ENCODE data around the gene EHBP1. TPM values are rescaled to one million over a fixed set of nuclear protein-coding genes. Genes with fewer than 3 reads are reported as not detected.

Gene EHBP1
- total RNA-seq, 2 experiments from 2014 or later = 21.4 to 22.3 TPM

DNA sequence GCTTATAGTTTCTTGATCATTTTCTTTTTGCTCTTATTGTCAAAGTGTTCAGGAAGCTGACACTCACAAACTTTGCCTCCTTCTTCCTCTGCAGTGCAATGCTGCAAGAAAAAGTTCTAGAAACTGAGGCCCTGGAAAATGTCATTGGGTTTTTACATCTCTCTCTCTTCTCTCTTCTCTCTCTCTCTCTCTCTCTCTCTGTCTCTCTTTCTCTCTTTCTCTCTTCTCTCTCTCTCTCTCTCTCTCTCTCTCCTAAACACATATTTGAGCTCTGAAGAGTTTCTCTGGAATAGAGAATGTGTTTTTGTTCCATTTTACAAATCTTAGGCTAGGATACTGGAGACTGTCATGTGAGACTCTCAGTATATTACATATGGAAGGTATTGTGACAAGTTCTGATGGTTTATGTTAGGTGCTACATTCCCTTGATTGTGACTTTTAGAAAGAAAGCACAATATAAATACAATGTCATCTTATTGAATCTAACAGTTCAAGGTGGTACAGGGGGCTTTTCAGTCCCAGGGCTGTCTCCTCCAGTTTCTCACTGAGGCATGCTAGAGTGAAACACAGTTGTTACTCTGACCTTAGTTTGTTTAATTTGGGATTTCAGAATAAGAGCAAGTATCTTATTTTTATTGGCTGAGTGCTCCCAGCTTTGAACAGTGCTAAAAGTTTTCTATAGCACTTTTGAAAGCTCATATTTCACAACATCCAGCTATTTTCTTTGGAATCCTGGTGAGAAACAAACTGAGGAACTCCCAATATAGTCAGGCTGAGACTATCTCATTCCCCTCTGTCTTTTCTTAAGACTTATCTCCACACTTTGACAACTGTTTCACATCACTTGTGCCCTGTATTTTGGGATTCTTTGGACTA is 41.4 kb upstream of the EHBP1 start:
- CTCF ChIA-PET = no interaction called here
- Mint-ChIP-seq H3K27ac (no peak overlapping the region), H3K36me3 (ENCODE audit: low read depth) (no peaks in the 10 kb centered on the region), H3K4me3 (no peak overlapping the region), H3K27me3 (no peaks in the 10 kb centered on the region), H3K4me1 (ENCODE audit: low read depth) (no peaks in the 10 kb centered on the region), H3K9me3 (no peaks in the 10 kb centered on the region)
- no peak for ATAC-seq (ENCODE audit: poor library complexity)
- intact Hi-C loops (cut with DNase I, micrococcal nuclease) = no loop called here
- no peak for DNase-seq
- Histone ChIP-seq H3K27ac (ENCODE audit: low read depth in 1 of 2, low read length in 2 of 2) (no peak overlapping the region), H3K9me3 (ENCODE audit: control insufficient read depth in 1 of 2, insufficient read depth in 1 of 2, low read length in 2 of 2) (no peaks in the 10 kb centered on the region), H3K27me3 (ENCODE audit: control insufficient read depth in 1 of 2, insufficient read depth in 2 of 2, low read length in 2 of 2) (peaks cover 0 to 3% of the 10 kb centered on the region in 2 experiments), H3K36me3 (ENCODE audit: insufficient read depth, low read length) (no peaks in the 10 kb centered on the region), H3K4me3 (ENCODE audit: low read length) (no peak overlapping the region), H3K4me1 (ENCODE audit: insufficient read depth, low read length) (no peaks in the 10 kb centered on the region)
- TF ChIP-seq, protein P1, sequence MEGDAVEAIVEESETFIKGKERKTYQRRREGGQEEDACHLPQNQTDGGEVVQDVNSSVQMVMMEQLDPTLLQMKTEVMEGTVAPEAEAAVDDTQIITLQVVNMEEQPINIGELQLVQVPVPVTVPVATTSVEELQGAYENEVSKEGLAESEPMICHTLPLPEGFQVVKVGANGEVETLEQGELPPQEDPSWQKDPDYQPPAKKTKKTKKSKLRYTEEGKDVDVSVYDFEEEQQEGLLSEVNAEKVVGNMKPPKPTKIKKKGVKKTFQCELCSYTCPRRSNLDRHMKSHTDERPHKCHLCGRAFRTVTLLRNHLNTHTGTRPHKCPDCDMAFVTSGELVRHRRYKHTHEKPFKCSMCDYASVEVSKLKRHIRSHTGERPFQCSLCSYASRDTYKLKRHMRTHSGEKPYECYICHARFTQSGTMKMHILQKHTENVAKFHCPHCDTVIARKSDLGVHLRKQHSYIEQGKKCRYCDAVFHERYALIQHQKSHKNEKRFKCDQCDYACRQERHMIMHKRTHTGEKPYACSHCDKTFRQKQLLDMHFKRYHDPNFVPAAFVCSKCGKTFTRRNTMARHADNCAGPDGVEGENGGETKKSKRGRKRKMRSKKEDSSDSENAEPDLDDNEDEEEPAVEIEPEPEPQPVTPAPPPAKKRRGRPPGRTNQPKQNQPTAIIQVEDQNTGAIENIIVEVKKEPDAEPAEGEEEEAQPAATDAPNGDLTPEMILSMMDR (IDR thresholded peaks at IDR 0.05) = no peak
- POLR2A ChIA-PET = interaction anchor here (1.2 kb wide), 1 partner anchor 9 kb away, joined by 3 read pairs; no protein-coding TSS in a partner anchor

DNA sequence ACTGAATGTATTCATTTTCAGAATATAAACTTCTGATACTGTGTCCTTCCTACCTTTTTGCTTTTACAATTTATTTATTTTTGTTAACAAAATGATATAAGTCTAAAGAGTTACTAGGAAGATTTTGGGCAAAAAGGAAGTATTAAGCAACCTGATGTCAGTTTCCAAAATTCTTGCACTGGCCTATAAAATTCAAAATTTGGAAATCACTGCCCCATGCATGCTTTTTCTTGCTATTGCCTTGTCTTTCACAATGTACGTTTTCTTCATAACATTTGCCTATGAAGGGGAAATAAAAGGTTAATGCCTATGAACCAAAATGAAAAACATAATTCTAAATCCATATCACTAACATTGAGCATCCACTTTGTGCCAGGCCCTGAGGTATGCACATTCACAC is 40.1 kb upstream of the EHBP1 start:
- H3K36me3 Mint-ChIP-seq (ENCODE audit: low read depth) = no peaks in the 10 kb centered on the region
- Histone ChIP-seq H3K27ac (ENCODE audit: low read depth in 1 of 2, low read length in 2 of 2) (no peak overlapping the region), H3K9me3 (ENCODE audit: control insufficient read depth in 1 of 2, insufficient read depth in 1 of 2, low read length in 2 of 2) (no peaks in the 10 kb centered on the region), H3K27me3 (ENCODE audit: control insufficient read depth in 1 of 2, insufficient read depth in 2 of 2, low read length in 2 of 2) (peaks cover 0 to 3% of the 10 kb centered on the region in 2 experiments), H3K4me3 (ENCODE audit: low read length) (no peak overlapping the region), H3K36me3 (ENCODE audit: insufficient read depth, low read length) (no peaks in the 10 kb centered on the region), H3K4me1 (ENCODE audit: insufficient read depth, low read length) (no peaks in the 10 kb centered on the region)
- CTCF ChIA-PET = no interaction called here
- no peak for ATAC-seq (ENCODE audit: poor library complexity)
- H3K4me1 Mint-ChIP-seq (ENCODE audit: low read depth) = no peaks in the 10 kb centered on the region
- DNase-seq = no peak
- H3K27ac Mint-ChIP-seq = no peak overlapping the region
- intact Hi-C loops (cut with DNase I, micrococcal nuclease) = no loop called here
- POLR2A ChIA-PET = interaction anchor here (1.2 kb wide), 1 partner anchor 11 kb away, joined by 3 read pairs; no protein-coding TSS in a partner anchor
- TF ChIP-seq, protein P1 (IDR thresholded peaks at IDR 0.05) = no peak
- no peaks in the 10 kb centered on the region for H3K27me3 Mint-ChIP-seq
- H3K9me3 Mint-ChIP-seq = no peaks in the 10 kb centered on the region
- H3K4me3 Mint-ChIP-seq = no peak overlapping the region

DNA sequence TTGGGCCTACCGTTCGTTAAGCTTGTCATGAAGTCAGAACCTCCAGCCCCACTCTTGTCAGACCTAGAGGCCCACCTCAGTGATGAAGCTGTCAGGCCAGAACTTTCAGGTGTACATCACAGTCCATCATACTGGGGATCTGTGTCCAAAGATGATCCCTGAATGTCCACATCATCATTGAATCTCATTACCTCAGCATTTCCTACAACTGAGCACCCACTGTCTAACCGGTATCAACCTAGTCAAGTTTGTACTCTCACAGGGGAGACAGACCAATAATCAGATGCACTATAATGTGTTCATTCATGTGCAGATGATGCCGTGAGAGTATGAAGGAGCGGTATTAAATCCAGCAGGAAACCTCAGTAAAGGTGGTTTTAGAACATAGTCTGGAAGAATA is 36.3 kb upstream of the EHBP1 start:
- no peaks in the 10 kb centered on the region for H3K9me3 Mint-ChIP-seq
- H3K4me3 Mint-ChIP-seq = no peak overlapping the region
- CTCF ChIA-PET = no interaction called here
- intact Hi-C loops (cut with DNase I, micrococcal nuclease) = no loop called here
- Histone ChIP-seq H3K4me1 (ENCODE audit: insufficient read depth, low read length) (no peaks in the 10 kb centered on the region), H3K9me3 (ENCODE audit: control insufficient read depth in 1 of 2, insufficient read depth in 1 of 2, low read length in 2 of 2) (no peaks in the 10 kb centered on the region), H3K27me3 (ENCODE audit: control insufficient read depth in 1 of 2, insufficient read depth in 2 of 2, low read length in 2 of 2) (no peaks in the 10 kb centered on the region), H3K36me3 (ENCODE audit: insufficient read depth, low read length) (no peaks in the 10 kb centered on the region), H3K4me3 (ENCODE audit: low read length) (no peak overlapping the region), H3K27ac (ENCODE audit: low read depth in 1 of 2, low read length in 2 of 2) (no peak overlapping the region)
- POLR2A ChIA-PET = no interaction called here
- H3K27ac Mint-ChIP-seq = no peak overlapping the region
- TF ChIP-seq, protein P1 (IDR thresholded peaks at IDR 0.05) = no peak
- H3K27me3 Mint-ChIP-seq = no peaks in the 10 kb centered on the region
- no peaks in the 10 kb centered on the region for H3K36me3 Mint-ChIP-seq (ENCODE audit: low read depth)
- DNase-seq = no peak
- no peaks in the 10 kb centered on the region for H3K4me1 Mint-ChIP-seq (ENCODE audit: low read depth)
- no peak for ATAC-seq (ENCODE audit: poor library complexity)

All from CD4-positive, alpha-beta T cell (primary cell).